G401.6 (cell line): ENCODE data around the gene NUTF2.
"Not testable (repeated sequence)": the region's sequence is repeated elsewhere in the genome, so short reads cannot be mapped to it uniquely, and the experiment has no call there.

Experiments
- FAIRE-seq: peaks from 2 replicates; lab custom pipeline; 2012; peaks lifted over from hg19 to GRCh38; lab: Jason Lieb, UNC

NUTF2 gene

DNA sequence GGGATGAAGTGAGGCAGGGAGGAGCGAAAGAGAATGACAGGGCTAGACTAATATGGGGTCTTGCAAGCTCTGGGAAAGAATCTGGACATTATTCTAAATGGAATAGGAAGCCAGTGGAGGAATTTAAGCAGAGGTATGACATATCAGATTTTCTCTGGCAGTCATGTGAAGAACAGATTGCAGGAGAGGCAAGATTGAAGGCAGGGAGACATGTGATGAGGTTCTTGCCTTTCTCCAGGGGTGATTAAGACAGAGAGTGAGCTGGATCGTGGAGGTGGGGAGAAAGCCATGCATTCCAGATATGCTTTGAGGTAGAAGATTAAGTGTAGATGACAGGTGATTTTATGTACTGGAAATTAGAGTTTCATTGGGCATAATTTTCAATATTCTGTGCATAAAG, 8.9 kb upstream of the NUTF2 start:
- no peak for FAIRE-seq

DNA sequence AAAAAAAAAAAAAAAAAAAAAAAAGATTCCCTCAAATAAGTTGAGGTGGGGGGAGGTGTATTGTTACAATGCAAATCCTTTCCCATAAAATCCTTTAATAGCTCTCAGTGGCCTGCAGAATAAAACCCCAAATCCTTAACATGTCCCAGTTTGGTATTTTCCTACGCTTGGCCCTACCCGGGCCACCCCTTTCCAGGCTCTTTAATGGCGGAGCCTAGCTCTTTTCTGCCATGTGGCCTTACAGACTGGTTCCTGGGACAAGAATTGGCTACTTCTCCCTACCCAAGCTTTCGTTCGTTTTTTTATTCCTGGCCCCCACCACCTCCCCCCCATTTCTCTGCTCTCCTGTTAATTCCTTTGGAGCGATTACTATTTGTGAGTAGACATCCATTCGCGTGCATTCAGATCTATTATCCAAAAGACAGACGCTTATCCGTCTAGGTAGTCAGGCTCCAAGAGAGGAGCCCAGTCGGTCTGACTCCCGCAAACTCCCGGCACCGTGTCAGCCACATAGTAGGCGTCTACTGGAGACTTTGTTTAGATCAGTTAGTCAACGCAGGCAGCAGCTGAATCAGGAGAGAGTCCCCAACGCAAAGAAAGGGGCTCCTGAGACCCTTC, 5.4 kb upstream of the NUTF2 start:
- no peak for FAIRE-seq

DNA sequence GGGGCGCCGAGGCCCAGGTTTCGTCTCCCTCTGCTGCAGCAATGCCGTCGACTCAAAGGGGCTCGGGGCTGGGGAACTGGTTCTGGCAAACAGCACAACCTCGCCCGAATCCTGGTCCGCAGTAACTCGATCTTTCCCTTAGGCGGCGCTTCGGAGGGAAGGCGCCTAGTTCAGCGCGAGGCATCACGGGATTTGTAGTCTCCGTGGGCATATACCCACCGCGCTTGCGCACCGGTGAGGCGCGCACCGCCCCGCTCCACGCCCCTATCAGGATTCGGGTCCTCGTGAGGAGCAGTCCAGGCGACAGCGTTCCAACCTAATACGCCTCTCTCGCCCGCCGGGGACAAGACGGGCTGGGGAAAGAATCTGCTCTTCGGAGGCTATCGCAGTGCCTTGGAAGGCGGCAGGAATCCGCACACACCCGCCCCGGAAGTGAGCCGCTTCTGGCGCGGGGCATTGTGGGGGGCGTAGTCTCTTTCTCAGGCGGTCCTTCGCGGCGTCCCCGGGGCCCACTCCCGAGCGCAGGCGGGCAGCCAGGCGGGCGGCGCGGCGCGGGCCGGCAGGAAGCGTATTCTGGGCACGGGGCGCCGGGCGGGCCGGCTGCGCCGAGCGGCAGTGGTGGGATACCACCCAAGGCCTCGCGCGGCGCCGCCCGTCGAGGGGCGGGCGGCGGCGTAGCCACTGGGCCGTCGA, 4.8 kb upstream of the NUTF2 start, which contains the start of gene THAP11:
THAP11 (plus strand) TSS at position 505 of the 693 bp plus-strand sequence. CDS start 235 bp downstream, outside the sequence.
- peak; percentile 72 for FAIRE-seq

DNA sequence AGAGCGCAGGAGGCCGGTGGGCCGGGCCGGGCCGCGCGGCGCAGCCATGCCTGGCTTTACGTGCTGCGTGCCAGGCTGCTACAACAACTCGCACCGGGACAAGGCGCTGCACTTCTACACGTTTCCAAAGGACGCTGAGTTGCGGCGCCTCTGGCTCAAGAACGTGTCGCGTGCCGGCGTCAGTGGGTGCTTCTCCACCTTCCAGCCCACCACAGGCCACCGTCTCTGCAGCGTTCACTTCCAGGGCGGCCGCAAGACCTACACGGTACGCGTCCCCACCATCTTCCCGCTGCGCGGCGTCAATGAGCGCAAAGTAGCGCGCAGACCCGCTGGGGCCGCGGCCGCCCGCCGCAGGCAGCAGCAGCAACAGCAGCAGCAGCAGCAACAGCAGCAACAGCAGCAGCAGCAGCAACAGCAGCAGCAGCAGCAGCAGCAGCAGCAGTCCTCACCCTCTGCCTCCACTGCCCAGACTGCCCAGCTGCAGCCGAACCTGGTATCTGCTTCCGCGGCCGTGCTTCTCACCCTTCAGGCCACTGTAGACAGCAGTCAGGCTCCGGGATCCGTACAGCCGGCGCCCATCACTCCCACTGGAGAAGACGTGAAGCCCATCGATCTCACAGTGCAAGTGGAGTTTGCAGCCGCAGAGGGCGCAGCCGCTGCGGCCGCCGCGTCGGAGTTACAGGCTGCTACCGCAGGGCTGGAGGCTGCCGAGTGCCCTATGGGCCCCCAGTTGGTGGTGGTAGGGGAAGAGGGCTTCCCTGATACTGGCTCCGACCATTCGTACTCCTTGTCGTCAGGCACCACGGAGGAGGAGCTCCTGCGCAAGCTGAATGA, 4.0 kb upstream of the NUTF2 start:
- no peak for FAIRE-seq

DNA sequence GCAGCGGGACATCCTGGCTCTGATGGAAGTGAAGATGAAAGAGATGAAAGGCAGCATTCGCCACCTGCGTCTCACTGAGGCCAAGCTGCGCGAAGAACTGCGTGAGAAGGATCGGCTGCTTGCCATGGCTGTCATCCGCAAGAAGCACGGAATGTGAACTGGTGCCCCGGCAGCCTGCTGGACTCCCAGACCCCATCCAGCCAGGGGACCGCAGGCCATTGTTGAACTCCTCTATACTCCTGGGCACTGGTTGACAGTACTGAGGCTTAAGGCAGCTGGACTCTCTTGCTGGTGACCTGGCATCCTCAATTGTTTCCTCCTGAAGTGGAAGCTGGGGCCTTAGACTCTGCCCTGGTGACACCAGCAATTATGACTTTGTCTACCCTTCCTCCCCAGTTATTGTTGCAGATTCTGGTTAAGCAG, 3.4 kb upstream of the NUTF2 start:
- FAIRE-seq: no peak

DNA sequence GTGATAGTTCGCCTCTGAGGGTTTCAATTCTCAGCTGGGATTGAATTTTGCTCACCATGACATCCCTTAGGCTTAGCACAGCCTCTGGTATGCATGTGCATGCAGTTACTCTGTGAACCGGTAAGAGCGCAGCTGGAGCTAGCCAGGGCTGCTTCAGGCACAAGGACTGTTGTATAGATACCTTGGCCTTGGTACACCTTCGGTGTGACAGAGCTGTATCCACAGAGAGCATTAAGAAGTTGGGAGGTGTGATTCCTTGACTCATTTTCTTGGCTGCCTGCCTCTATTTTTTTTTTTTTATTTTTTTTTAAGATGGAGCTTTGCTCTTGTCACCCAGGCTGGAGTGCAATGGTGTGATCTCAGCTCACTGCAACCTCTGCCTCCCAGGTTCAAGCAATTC, 2.2 kb upstream of the NUTF2 start:
- no peak for FAIRE-seq

DNA sequence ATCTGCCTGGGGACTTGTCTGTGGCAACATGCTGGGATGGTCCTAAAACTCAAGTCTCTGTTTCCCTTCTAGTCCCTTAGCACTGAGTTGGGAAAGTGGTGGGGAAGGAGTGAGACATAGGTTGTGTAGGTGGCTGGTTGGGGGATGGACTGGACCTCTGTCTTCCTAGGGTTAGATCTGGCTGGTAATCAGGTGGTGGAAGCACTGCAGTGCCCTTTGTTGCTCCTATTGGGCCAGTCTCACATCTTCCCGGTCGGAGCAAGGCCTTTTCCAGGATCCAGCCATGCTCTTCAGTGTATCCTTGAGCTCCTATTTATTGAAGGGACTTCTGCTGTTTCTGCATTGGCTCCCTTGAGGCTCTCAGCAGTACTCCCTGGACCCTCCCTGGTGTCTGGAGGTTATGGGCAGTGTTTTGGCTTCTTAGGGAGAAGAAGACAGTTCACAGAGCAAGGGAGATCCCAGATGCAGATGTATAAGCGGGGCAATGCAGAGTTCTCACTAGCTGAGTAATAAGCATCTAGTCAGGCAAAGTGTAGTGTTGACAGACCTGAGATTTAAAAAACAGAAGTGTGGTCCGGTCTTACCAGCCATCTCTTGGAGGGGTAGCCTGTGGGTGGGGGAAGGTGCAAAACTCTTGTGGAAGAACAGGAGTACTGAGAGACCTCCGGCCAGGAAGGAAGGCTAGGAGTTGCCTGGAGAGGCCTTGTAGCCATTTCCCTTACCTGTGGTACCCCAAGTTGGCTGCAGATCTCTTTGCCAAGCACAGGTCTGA, 1.3 kb upstream of the NUTF2 start:
- no peak for FAIRE-seq

DNA sequence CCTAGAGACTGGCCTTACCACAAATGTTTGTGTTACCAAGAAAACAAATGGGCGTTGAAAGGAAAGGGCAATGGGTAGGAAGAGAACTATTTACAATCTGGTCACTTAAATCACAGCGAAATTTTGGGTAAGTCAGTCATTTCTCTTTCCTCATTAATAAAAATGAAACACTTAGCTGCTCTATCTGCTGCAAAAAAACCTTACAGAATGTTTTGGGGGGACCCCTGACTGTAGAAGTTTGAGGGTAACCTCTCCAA, 742 bp upstream of the NUTF2 start:
- no peak for FAIRE-seq

DNA sequence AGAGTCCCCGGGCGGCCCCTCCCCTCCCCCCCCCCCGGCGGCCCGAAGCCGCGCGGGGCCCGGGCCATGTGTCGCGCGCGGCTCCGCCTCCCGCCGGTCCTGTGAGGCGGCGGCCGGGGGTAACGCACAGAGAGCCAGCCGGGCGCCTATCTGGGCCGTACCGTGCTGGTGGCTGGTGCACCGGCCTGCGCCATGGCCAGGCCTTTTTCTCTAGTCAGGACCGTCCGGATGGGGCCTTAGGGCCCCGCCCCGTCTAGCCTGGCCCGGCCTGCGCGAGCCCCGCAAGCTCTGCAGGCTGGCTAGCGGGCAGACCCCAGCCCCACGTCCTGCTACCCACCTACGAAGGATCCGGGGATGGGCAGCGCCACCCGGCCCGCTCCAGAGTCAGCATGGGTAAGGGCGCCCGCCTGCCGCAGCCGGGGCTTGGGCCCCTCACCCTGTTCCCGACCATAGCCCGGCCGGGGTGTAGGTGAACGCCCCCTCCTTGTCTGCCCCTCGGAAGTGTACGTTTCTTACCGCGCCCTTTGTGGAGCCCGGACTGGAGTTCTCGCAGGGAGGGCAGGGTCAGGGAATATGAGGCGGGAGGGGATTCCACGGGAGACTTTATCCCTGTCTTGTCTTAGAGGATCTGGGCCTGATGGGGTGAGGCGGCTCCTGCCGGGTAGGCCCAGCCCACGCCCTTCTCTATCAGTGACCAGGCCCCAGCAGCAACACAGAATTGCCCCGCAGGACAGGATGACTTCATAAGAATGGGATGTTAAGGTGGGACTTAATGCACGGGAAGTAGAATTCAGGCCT, 530 bp downstream of the NUTF2 start, which contains the start of gene CENPT:
CENPT (minus strand) TSS at position 630 of the 798 bp plus-strand sequence. CDS start 13,834 bp downstream, outside the sequence.
- no peak for FAIRE-seq

DNA sequence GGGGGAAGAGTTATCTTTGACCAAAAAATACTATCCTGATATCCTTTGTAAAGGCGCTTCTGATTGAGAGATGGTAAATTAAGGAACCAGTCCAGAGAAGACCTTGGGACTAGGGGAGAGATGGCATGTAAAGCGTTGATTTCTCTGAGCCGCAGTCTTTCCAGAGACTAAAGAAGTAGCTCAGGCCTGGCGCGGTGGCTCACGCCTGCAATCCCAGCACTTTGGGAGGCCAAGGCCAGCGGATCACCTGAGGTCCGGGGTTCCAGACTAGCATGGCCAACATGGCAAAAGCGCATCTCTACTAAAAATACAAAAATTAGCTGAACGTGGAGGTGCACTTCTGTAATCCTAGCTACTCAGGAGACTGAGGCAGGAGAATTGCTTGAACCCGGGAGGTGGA, 1.4 kb downstream of the NUTF2 start:
- FAIRE-seq: no peak

DNA sequence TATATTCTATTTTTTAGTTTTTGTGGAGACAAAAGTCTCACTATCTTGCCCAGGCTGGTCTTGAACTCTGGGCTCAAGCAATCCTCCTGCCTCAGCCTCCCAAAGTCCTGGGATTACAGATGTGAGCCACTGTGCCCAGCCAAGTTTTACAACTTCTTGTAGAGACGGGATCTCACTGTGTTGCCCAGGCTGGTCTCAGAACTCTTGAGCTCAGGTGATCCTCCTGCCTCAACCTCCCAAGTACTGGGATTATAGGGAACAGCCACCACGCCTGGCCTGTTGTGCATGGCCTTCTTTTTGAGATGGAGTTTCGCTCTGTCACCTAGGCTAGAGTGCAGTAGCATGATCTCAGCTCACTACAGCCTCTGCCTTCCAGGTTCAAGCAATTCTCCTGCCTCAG, 6.9 kb downstream of the NUTF2 start:
- FAIRE-seq: no peak

DNA sequence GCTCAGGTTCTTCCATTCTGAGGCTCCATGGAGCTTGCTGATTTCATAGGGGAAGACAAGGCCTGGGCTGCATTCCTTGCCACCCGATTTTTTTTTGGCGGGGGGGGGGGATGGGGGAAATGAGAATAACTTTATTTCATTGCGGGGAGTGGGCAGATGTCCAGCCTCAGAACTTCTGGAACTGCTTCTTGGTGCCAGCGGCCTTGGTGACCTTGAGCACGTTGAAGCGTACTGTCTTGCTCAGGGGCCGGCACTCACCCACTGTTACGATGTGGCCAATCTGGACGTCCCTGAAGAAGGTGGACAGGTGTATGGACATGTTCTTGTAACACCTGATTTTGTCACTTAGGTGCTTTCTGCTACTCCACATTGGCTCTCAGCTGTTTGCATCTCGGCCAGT, 9.1 kb downstream of the NUTF2 start:
- FAIRE-seq: no peak

DNA sequence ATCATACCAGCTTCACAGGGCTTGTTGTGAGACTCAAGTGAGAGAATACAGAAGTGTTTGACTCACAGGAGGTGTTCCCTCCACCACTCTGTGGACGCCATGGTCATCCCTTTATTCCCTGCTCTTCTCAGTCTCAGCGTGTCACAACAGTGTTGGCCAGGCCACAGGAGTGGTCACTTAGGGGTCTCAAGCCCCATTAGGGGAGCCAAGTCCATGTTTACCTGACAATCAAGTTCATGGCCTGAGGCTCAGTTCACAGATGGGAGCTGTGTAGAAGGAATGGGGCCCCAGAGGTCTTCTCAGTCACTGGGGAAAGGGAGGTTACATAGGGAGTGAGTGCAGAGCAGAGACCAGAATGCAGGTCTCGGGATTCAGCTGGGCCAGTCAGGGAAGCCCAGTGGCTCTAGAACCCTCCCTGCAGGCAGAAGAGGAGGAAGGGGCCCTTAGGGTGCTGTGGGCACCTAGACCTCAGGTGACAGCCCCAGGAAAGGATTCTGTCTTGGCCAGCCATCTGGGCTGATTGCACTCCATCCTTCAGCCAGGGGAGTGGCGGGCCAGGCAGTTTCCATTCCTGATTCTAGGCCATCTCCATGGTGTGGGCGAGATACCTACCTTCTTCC, 10.3 kb downstream of the NUTF2 start:
- FAIRE-seq: no peak

DNA sequence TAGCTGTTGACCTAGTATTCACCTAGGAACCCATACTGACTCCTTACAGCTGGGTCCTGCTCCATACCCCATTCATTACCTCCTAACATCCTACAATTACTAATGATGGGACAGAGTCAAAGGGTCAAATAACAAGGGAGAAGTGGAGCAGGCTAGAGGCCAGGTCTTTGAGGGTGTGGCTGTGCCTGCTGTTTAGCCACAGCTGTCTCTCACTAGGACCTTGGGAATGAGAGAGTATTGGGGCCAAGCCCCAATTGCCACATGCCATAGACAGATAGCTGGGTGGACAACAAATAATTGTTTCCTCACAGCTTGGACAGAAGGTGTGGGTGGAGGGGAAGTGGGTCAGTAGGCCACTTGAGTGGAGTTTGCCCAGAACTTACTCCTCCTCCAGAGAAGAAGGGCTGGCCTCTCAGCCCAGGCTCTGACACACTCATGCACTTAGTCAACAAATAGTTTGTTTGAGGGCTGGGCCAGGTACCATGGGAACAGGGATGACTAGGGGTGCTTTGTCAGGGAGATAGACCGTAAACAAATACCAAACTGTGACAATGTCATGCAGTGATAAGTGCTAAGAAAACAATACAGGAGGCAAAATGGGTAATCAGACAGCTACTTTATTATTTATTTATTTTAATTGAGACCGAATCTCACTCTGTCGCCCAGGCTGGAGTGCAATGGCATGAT, 11.0 kb downstream of the NUTF2 start:
- no peak for FAIRE-seq

DNA sequence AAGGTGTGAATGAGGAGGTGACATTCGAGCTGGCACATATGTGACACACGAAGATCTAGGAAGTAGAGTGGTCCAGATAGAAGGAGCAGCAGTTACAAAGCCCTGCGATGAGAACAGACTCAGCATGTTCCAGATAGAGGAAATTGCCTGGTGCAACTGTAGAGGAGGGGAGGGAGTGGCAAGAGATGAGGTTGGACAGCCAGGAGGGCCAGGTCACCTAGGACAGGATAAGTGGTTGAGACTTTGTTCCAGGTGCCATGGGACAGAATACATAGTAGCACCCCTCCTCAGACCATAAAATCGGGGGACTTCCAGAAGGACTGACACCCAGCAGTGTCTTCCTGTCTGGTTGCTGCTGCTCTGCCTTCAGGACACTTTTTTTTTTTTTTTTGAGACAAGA, 11.8 kb downstream of the NUTF2 start:
- no peak for FAIRE-seq

DNA sequence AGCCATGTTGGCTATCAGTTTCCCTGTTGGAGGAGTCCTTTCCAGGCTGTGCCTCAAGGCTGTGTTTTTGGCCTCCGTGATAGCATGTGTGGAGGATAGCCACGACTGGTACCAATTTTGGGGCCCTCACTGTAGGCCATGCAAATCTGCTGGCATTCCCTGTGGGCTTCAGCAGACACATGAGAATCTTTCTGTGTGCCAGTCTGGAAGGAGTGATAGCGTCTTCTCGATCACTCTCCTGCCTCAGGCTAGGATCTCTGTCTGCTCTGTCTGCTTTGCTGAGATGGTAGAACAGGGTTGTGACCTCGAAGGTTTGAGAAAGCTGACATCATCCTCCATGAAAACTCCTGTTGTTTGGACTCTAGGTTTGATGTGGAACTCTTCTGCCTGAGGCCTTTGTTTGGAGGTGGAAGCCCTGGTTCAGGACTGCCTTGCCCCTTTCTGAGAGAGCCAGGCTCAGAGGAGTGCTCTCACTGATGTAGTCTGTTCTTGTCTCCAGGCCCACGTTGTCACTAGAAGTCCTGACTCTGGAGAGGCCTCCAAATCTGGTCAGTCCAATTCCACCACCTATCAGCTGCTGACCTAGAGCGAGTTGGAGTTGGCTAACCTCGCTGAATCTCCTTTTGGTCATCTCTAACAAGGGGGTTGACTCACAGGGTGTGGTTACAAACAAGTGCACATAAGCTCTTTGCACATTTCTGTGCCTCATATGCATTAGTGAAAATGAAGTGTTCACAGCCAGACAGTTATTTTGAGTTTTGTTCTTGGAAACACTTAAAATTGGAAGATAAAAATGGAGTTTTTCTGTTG, 14.1 kb downstream of the NUTF2 start:
- no peak for FAIRE-seq

DNA sequence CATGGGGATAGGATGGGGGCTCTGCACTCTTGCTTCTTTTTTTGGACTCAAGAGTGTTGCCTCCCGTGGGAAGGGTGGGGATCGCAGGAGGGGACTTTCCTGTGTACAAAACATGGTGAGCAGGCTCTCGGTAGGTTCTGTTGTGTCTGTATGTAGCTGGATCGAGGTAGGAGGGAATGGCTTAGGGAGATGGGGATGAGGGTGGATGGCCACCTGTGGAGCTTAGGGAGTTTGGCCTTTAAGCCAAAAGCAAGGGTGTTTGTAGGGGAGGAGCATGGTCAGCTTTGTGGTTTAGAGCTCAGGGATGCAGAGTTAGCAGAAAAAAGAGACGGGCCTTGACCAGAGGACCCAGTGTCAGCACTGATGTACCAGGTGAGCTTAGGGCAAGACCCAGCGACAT, 15.1 kb downstream of the NUTF2 start:
- no peak for FAIRE-seq

DNA sequence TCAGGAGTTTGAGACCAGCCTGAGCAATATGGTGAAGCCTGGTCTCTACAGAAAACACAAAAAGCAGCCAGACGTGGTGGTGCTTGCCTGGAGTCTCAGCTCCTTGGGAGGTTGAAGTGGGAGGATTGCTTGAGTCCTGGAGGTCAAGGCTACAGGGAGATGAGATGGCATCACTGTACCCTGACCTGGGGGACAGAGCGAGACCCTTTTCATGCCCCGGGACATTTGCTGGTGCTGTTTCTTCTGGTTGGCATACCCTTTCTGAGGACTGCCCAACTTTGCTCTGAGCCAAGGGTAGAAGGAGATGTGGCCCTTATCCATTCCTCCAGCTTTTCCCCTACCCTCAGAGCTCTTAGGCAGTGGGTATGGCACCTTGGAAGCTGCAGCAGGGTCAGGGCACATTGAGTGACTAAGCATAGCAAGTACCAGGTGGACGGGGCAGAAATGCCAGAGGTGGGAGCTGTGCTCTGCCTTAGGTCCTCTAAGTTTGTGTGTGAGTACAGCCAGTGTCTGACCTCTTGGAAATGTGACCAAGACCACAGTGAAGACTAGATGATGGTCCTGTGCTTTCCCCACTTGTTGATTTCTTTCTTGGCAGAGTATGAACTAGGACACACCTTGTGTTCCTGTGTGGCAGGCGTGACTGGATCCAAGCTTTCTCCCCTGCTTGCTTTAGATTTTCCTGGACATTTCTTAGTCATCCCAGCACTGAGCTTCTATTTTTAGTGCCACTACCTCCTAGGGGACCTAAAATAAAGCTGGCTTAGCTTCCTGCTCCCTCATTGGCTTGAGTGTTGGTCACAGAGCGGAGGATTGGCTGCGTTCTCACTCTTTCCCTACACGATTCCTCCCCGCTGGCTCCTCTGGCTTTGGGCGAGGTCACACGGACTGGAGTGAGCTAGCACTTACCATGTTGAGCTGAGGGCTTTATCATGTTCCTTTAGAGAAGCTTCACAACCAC, 16.2 kb downstream of the NUTF2 start:
- no peak for FAIRE-seq

DNA sequence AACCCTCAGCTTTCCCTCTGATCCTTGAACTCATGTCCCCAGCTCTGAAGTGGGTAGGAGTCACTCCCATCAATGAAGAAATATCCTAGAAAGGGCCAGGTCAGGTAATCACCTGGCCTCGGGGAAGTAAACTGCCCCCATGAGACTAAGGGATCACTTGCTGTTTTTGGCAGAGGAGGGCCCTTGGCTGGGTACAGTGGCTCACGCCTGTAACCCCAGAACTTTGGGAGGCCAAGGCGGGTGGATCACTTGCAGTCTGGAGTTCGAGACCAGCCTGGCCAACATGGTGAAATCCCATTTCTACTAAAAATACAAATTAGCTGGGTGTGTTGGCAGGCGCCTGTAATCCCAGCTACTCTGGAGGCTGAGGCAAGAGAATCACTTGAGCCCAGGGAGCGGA, 17.3 kb downstream of the NUTF2 start:
- FAIRE-seq: not testable (repeated sequence)
